HEK293T (cell line): ENCODE measurements around the gene PPFIBP1.
"Not testable (repeated sequence)": the region's sequence is repeated elsewhere in the genome, so short reads cannot be mapped to it uniquely, and the experiment has no call there.

Source experiments
- CTCF ChIA-PET: fragments of 350-600 bp; formaldehyde crosslinking; extraction: SDS; loops from one replicate; lab custom pipeline; 2021; ENCODE audit warnings: antibody characterized with exemption, inconsistent platforms; lab: Yijun Ruan, JAX
- POLR2A ChIA-PET: fragments of 350-600 bp; formaldehyde crosslinking; extraction: SDS; loops from one replicate; lab custom pipeline; 2020; ENCODE audit warnings: antibody characterized with exemption, inconsistent platforms; lab: Yijun Ruan, JAX
- DNase-seq: peaks from one replicate; pipeline ENCODE4 v3.0.0; 2012; ENCODE audit warnings: mixed read lengths; ENCODE audit errors: extremely low spot score
- ARNT ChIP-seq: fragments of 450-650 bp; IDR thresholded peaks from 2 replicates; pipeline ENCODE4 v1.6.1; 2017; ENCODE audit warnings: mild to moderate bottlenecking
- BHLHE40 ChIP-seq: fragments of 450-650 bp; IDR thresholded peaks from 2 replicates; pipeline ENCODE4 v1.6.1; 2016; ENCODE audit warnings: mild to moderate bottlenecking, moderate library complexity, borderline replicate concordance
- CTBP1 ChIP-seq: fragments of 450-650 bp; IDR thresholded peaks from 2 replicates; pipeline ENCODE4 v1.6.1; 2016; ENCODE audit warnings: borderline replicate concordance
- ELF4 ChIP-seq: fragments of 450-650 bp; IDR thresholded peaks from 2 replicates; pipeline ENCODE4 v1.6.1; 2017; ENCODE audit warnings: antibody characterized with exemption
- FOXA1 ChIP-seq: fragments of 450-650 bp; IDR thresholded peaks from 2 replicates; pipeline ENCODE4 v1.6.1; 2016; ENCODE audit warnings: mild to moderate bottlenecking
- FOXK2 ChIP-seq: fragments of 450-650 bp; IDR thresholded peaks from 2 replicates; pipeline ENCODE4 v1.6.1; 2016; ENCODE audit warnings: mild to moderate bottlenecking
- FOXM1 ChIP-seq: fragments of 450-650 bp; IDR thresholded peaks from 2 replicates; pipeline ENCODE4 v1.6.1; 2017; ENCODE audit warnings: mild to moderate bottlenecking, borderline replicate concordance
- HDGF ChIP-seq: fragments of 450-650 bp; IDR thresholded peaks from 2 replicates; pipeline ENCODE4 v1.6.1; 2017; ENCODE audit warnings: antibody characterized with exemption, borderline replicate concordance
- L3MBTL2 ChIP-seq: fragments of 450-650 bp; conservative IDR thresholded peaks from 2 replicates; pipeline ENCODE4 v1.6.1; 2016; ENCODE audit warnings: mild to moderate bottlenecking
- LEF1 ChIP-seq: fragments of 450-650 bp; IDR thresholded peaks from 2 replicates; pipeline ENCODE4 v1.6.1; 2017; ENCODE audit warnings: mild to moderate bottlenecking, borderline replicate concordance
- NFRKB ChIP-seq: fragments of 450-650 bp; IDR thresholded peaks from 2 replicates; pipeline ENCODE4 v1.6.1; 2016; ENCODE audit warnings: mild to moderate bottlenecking, moderate library complexity
- SP1 ChIP-seq: fragments of 450-650 bp; IDR thresholded peaks from 2 replicates; pipeline ENCODE4 v1.6.1; 2017
- SUZ12 ChIP-seq: fragments of 450-650 bp; IDR thresholded peaks from 2 replicates; pipeline ENCODE4 v1.6.1; 2016; ENCODE audit warnings: mild to moderate bottlenecking
- TARDBP ChIP-seq: fragments of 450-650 bp; IDR thresholded peaks from 2 replicates; pipeline ENCODE4 v1.6.1; 2016
- ZNF384 ChIP-seq: fragments of 450-650 bp; IDR thresholded peaks from 2 replicates; pipeline ENCODE4 v1.6.1; 2016
- TF ChIP-seq, protein P1 (sequence below): fragments of 450-650 bp; IDR thresholded peaks from 2 replicates; pipeline ENCODE4 v1.6.1; 2016

The PPFIBP1 gene

DNA sequence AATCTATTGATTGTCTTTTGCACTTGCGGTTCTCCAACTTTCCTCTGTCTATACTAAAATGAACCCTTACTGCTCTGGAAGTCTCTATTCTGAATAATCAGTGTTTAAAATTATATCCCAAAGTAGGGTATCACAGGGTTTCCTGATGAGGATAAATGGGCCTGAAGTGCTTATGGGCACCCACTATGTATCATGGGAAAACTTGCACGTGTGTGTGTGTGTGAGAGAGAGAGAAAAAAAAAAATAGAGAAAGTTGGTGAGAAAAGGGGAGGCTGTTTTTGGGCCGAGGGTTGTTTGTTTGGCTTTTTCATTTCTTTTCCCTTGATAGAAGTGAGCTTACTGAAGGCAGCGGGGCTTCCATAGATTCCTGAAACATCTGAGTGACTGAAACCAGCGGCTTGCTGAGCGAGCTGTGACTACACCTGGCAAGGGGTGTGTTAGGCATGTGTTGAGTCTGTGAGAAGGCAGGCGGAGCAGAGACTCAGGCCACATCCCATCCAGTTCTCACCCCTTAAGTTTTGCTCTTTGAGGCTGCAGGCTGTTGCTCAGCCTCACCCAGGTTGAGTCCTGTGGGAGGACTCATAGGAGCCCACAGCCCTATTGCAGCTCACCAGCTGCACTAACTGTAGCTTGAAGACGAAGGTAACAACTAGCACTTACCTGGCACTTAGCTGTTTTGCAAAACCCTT lies 17.2 kb downstream of the PPFIBP1 start:
- no peak for TF ChIP-seq BHLHE40
- TF ChIP-seq L3MBTL2, result no peak
- no peak for DNase-seq
- CTCF ChIA-PET, result no interaction called here
- POLR2A ChIA-PET, result interaction anchor here (0.9 kb wide), 1 partner anchor 17 kb away, joined by 5 read pairs; the partner anchor contains the start of gene PPFIBP1

DNA sequence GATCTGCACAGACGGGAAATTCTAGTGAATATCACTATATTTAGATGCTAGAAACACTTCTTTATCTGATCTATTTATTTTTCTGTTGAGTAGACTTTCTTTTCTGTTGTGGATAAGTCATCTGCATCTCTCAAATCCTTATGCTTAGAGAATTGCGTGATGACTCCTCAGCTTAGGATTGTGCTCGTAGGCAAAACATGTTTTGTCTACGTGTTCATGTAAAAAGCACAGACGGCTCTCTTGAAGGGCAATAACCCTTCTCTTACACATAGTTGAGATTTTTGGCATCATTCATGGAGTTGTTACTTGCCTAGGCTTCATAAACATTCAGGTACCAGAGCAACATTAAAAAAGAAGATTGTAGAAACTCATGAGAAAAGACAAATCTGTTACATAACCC lies 18.6 kb downstream of the PPFIBP1 start:
- POLR2A ChIA-PET, result no interaction called here
- no peak for DNase-seq
- no peak for TF ChIP-seq TARDBP
- TF ChIP-seq SUZ12, result no peak
- TF ChIP-seq, protein P1, sequence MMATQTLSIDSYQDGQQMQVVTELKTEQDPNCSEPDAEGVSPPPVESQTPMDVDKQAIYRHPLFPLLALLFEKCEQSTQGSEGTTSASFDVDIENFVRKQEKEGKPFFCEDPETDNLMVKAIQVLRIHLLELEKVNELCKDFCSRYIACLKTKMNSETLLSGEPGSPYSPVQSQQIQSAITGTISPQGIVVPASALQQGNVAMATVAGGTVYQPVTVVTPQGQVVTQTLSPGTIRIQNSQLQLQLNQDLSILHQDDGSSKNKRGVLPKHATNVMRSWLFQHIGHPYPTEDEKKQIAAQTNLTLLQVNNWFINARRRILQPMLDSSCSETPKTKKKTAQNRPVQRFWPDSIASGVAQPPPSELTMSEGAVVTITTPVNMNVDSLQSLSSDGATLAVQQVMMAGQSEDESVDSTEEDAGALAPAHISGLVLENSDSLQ, result no peak
- no peak for TF ChIP-seq BHLHE40
- TF ChIP-seq FOXK2, result no peak
- no peak for TF ChIP-seq HDGF
- TF ChIP-seq LEF1, result no peak
- TF ChIP-seq FOXM1, result no peak
- no peak for TF ChIP-seq SP1
- no peak for TF ChIP-seq CTBP1
- TF ChIP-seq NFRKB, result no peak
- TF ChIP-seq ELF4, result no peak
- no peak for TF ChIP-seq ARNT
- CTCF ChIA-PET, result no interaction called here

DNA sequence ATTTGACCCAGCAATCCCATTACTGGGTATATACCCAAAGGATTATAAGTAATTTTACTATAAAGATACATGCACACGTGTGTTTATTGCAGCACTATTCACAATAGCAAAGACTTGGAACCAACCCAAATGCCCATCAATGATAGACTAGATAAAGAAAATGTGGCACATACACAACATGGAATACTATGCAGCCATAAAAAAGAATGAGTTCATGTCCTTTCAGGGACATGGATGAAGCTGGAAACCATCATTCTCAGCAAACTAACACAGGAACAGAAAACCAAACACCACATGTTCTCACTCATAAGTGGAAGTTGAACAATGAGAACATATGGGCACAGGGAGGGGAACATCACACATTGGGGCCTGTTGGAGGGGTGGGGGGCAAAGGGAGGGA lies 20.9 kb downstream of the PPFIBP1 start:
- DNase-seq, POLR2A ChIA-PET, CTCF ChIA-PET: not testable (repeated sequence)

DNA sequence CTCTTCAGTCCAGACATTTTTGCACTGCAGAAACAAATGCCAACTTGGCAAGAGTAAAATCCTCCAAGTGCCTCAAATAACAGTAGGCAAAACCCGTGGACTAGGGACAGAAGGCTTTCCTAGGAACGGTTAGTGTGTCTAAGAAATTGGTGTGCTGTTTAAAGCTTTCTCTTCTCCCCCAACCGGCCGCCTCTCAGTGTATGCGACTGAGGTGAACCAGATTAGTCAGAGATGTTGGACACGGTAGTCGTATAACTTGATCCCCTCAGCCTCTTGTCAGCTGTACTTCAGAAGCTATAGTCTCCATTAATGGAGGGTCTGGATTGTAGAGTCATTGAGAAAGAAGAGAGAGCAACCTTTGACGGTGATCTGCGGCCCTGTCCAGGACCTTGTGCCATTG lies 21.7 kb downstream of the PPFIBP1 start:
- ChIA-PET CTCF (no interaction called here), POLR2A (interaction anchor here (1.2 kb wide), 1 partner anchor 22 kb away, joined by 7 read pairs; the partner anchor contains the start of gene PPFIBP1)
- TF ChIP-seq ZNF384 (no peak), ARNT (no peak), LEF1 (no peak), SP1 (no peak), HDGF (no peak), FOXA1 (no peak), NFRKB (no peak), TARDBP (no peak), CTBP1 (no peak), BHLHE40 (no peak), ELF4 (no peak), L3MBTL2 (no peak), FOXK2 (no peak)
- TF ChIP-seq, protein P1, result no peak
- DNase-seq, result no peak

DNA sequence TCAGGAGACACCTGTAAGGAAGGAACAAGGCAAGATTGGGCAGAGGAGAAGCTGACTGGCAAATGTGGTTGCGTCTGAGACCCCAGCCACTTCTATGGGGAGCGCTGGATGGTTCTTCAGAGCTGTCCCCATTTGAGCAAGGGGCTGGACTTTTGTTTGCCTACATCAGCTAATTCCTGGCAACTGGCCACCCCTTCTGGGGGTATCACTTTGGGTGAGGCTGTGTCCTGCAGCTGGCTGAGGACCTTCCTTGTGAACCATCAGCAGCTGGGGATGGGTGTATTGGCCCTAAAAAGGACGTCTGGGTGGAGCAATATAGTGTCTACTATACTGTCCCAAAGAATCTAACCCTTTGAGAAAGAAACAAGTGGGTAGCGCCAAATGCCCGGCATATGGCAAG lies 23.6 kb downstream of the PPFIBP1 start:
- ChIA-PET POLR2A (no interaction called here), CTCF (no interaction called here)
- TF ChIP-seq ELF4 (no peak), NFRKB (no peak), FOXK2 (no peak), L3MBTL2 (no peak), ARNT (no peak), SP1 (no peak), FOXA1 (no peak), FOXM1 (no peak)
- DNase-seq, result no peak

DNA sequence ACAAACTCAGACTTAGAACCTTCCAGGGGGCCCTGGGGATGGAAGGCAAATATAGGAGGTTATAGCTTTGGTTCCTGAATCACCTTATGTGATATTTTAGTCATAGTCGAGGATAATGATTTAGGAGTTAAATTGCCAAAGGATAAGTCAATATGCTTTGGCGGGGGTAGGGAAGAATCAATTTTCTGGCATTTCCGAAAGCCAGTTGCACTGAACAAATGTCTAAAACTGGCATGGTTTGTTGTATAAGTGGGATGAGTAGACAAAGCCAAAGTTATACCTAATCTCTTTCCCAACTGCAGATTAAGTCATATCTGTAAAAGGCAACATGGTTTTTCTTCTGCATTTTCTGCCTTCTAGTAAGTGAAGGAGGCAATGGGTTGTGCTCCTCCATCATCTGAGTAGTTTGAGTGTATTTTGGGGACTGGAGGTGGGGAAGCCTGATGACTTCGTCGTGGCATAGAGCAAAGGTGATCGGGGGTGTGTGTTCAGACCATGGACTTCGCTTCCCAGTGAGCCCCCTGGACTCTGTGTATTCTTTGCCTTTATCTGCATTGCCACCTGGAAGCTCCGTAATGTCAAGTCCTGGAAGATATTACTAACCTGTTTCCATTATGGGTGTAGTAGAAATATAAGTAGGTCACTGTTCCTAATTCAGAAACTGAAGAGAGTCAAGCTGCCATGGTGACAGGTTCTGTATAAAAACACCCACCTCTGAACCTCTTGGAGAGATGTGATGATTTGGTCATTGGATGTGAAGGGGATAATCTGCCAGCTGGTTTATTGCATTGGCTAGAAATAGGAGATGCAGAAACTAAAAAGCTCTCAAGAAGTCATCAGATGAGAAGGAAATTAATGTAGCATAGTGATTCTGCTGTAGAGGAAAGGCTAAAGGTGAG lies 24.5 kb downstream of the PPFIBP1 start:
- ChIA-PET CTCF (no interaction called here), POLR2A (interaction anchor here (0.6 kb wide), 1 partner anchor 25 kb away, joined by 3 read pairs; the partner anchor contains the start of gene PPFIBP1)
- DNase-seq, result no peak
- no peak for TF ChIP-seq L3MBTL2
- TF ChIP-seq BHLHE40, result no peak
- no peak for TF ChIP-seq FOXM1
- no peak for TF ChIP-seq CTBP1
- TF ChIP-seq HDGF, result no peak
- no peak for TF ChIP-seq ZNF384
- no peak for TF ChIP-seq SUZ12
- no peak for TF ChIP-seq ELF4
- TF ChIP-seq, protein P1, result no peak
- TF ChIP-seq LEF1, result no peak
- TF ChIP-seq FOXA1, result no peak
- no peak for TF ChIP-seq FOXK2
- no peak for TF ChIP-seq TARDBP
- no peak for TF ChIP-seq ARNT
- TF ChIP-seq SP1, result no peak
